Right atrium auricular region (tissue), 2 donors: ENCODE measurements around the gene PSMF1. TPM values are rescaled to one million over a fixed set of nuclear protein-coding genes. Genes with fewer than 3 reads are reported as not detected.

Experiments
- DNase-seq: peaks from one replicate; pipeline ENCODE4 v3.0.0-alpha.2; 2019; ENCODE audit warnings: low spot score
- H3K27ac ChIP-seq, 2 donors: fragments of 200-600 bp; sonication (generic); 1 replicate in 1 of 2; 2 replicates in 1 of 2; pipeline ENCODE4 v1.5.1; 2016 to 2019
- H3K27me3 ChIP-seq, 2 donors: fragments of 200-600 bp; sonication (generic); one replicate each; pipeline versions ENCODE4 v1.5.1 to v1.6.0; 2017 to 2019
- H3K36me3 ChIP-seq: fragments of 200-600 bp; sonication (generic); one replicate; pipeline ENCODE4 v1.5.1; 2016
- H3K4me1 ChIP-seq, 2 donors: fragments of 200-600 bp; sonication (generic); one replicate each; pipeline versions ENCODE4 v1.5.1 to v1.6.0; 2017 to 2019
- H3K4me3 ChIP-seq, 2 donors: fragments of 200-600 bp; sonication (generic); 1 replicate in 1 of 2; 2 replicates in 1 of 2; pipeline ENCODE4 v1.5.1; 2017 to 2019; ENCODE audit warnings: mild to moderate bottlenecking in 1 of 2, moderate library complexity in 1 of 2
- H3K9me3 ChIP-seq, 2 donors: fragments of 200-600 bp; sonication (generic); one replicate each; pipeline ENCODE4 v1.5.1; 2019
- CTCF ChIP-seq, 2 donors: fragments of 200-600 bp; sonication (generic); IDR thresholded peaks; one replicate each; pipeline ENCODE4 v1.5.1; 2019; ENCODE audit warnings: antibody characterized with exemption in 2 of 2
- total RNA-seq, 2 donors: library from RNA; depleted of rRNA; stranded (reverse); fragments of >200 nt; gene quantifications; one replicate each; pipeline ENCODE4 v1.1.0, GENCODE V29; 2016

Gene PSMF1
- total RNA-seq, 2 donors from 2014 or later, result 88.6 to 116 TPM

GRCh38 chr20:1085492-1086276 is 32.7 kb upstream of the PSMF1 start:
- Histone ChIP-seq H3K36me3 (no peaks in the 10 kb centered on the region), H3K4me3 (no peak overlapping the region), H3K27ac (no peak overlapping the region), H3K4me1 (no peaks in the 10 kb centered on the region), H3K27me3 (no peaks in the 10 kb centered on the region), H3K9me3 (peaks cover 0 to 5% of the 10 kb centered on the region in 2 donors)
- TF ChIP-seq CTCF (IDR thresholded peaks at IDR 0.05), result no peak
- DNase-seq, result no peak

GRCh38 chr20:1086277-1087213 is 31.9 kb upstream of the PSMF1 start:
- Histone ChIP-seq H3K27me3 (no peaks in the 10 kb centered on the region), H3K4me3 (no peak overlapping the region), H3K36me3 (no peaks in the 10 kb centered on the region), H3K4me1 (no peaks in the 10 kb centered on the region), H3K27ac (no peak overlapping the region), H3K9me3 (peaks cover 0 to 5% of the 10 kb centered on the region in 2 donors)
- DNase-seq, result no peak
- TF ChIP-seq CTCF (IDR thresholded peaks at IDR 0.05), result no peak

GRCh38 chr20:1087311-1087905 is 31.0 kb upstream of the PSMF1 start:
- TF ChIP-seq CTCF (IDR thresholded peaks at IDR 0.05), result no peak
- no peak overlapping the region for H3K4me3 ChIP-seq
- no peaks in the 10 kb centered on the region for H3K4me1 ChIP-seq
- H3K27ac ChIP-seq, result no peak overlapping the region
- DNase-seq, result no peak
- H3K9me3 ChIP-seq, result peaks cover 0 to 5% of the 10 kb centered on the region in 2 donors
- H3K27me3 ChIP-seq, result no peaks in the 10 kb centered on the region
- no peaks in the 10 kb centered on the region for H3K36me3 ChIP-seq

- DNase-seq, result no peak
- Histone ChIP-seq H3K27me3 (no peaks in the 10 kb centered on the region), H3K4me3 (no peak overlapping the region), H3K36me3 (no peaks in the 10 kb centered on the region), H3K27ac (no peak overlapping the region), H3K4me1 (no peaks in the 10 kb centered on the region), H3K9me3 (peaks cover 0 to 10% of the 10 kb centered on the region in 2 donors)
- no peak for TF ChIP-seq CTCF (IDR thresholded peaks at IDR 0.05)
Measured at GRCh38 chr20:1094751-1095150, 23.7 kb upstream of the PSMF1 start.

GRCh38 chr20:1101533-1101932 is 16.9 kb upstream of the PSMF1 start:
- H3K4me3 ChIP-seq, result no peak overlapping the region
- peaks cover 0 to 23% of the 10 kb centered on the region in 2 donors for H3K9me3 ChIP-seq
- H3K27me3 ChIP-seq, result no peaks in the 10 kb centered on the region

More at GRCh38 chr20:1101533-1101932, 16.9 kb upstream of the PSMF1 start:
- TF ChIP-seq CTCF (IDR thresholded peaks at IDR 0.05), result no peak
- no peaks in the 10 kb centered on the region for H3K36me3 ChIP-seq
- no peak overlapping the region for H3K27ac ChIP-seq
- no peak for DNase-seq
- H3K4me1 ChIP-seq, result no peaks in the 10 kb centered on the region
